Measurements from ENCODE around the gene ECT2. TPM values are rescaled to one million over a fixed set of nuclear protein-coding genes. Genes with fewer than 3 reads are reported as not detected.

ECT2 gene
- total and polyA plus RNA-seq, 5 donors from 2014 or later: 1.1 to 2.9 (median 2.6) TPM

- no peak for ATAC-seq (ENCODE audit: low read depth in 2 of 2)
- Mint-ChIP-seq H3K27ac (peak overlapping the region; percentile 0 to 64 (median 47)), H3K27me3 (no peaks in the 10 kb centered on the region), H3K4me1 (peaks cover 0 to 51% (median 17%) of the 10 kb centered on the region in 4 donors), H3K4me3 (peak overlapping the region; percentile 8 to 77 (median 18)), H3K9me3 (no peaks in the 10 kb centered on the region), H3K36me3 (peaks cover 7% of the 10 kb centered on the region)
- Histone ChIP-seq H3K27ac (ENCODE audit: insufficient read depth, low read length, poor library complexity, severe bottlenecking) (no peak overlapping the region), H3K4me3 (ENCODE audit: low read depth, low read length) (peak overlapping the region; percentile 71), H3K9me3 (ENCODE audit: control insufficient read depth in 2 of 2, low read length in 2 of 2) (no peaks in the 10 kb centered on the region), H3K36me3 (ENCODE audit: control insufficient read depth, insufficient read depth, low read length) (peaks cover 3% of the 10 kb centered on the region), H3K4me1 (ENCODE audit: control insufficient read depth, insufficient read depth, low read length, poor library complexity, severe bottlenecking) (peaks cover 3% of the 10 kb centered on the region), H3K27me3 (ENCODE audit: control insufficient read depth, insufficient read depth, low read length) (no peaks in the 10 kb centered on the region)
- DNase-seq: no peak
Measured at GRCh38 chr3:172771672-172772071, 21.1 kb downstream of the ECT2 start.

- Histone ChIP-seq H3K9me3 (ENCODE audit: control insufficient read depth in 2 of 2, low read length in 2 of 2) (no peaks in the 10 kb centered on the region), H3K4me1 (ENCODE audit: control insufficient read depth, insufficient read depth, low read length, poor library complexity, severe bottlenecking) (peaks cover 3% of the 10 kb centered on the region), H3K27me3 (ENCODE audit: control insufficient read depth, insufficient read depth, low read length) (no peaks in the 10 kb centered on the region), H3K4me3 (ENCODE audit: low read depth, low read length) (no peak overlapping the region), H3K36me3 (ENCODE audit: control insufficient read depth, insufficient read depth, low read length) (peaks cover 3% of the 10 kb centered on the region), H3K27ac (ENCODE audit: insufficient read depth, low read length, poor library complexity, severe bottlenecking) (no peak overlapping the region)
- no peak for ATAC-seq (ENCODE audit: low read depth in 2 of 2)
- Mint-ChIP-seq H3K4me1 (peaks cover 0 to 34% (median 13%) of the 10 kb centered on the region in 4 donors), H3K4me3 (no peak overlapping the region), H3K27ac (peak overlapping the region in 1 of 3 donors; percentile 53), H3K9me3 (no peaks in the 10 kb centered on the region), H3K36me3 (peaks cover 7% of the 10 kb centered on the region), H3K27me3 (no peaks in the 10 kb centered on the region)
- no peak for DNase-seq
Measured at GRCh38 chr3:172776049-172776717, 25.7 kb downstream of the ECT2 start.

- H3K4me3 Mint-ChIP-seq: no peak overlapping the region
- Histone ChIP-seq H3K27ac (ENCODE audit: insufficient read depth, low read length, poor library complexity, severe bottlenecking) (no peak overlapping the region), H3K9me3 (ENCODE audit: control insufficient read depth in 2 of 2, low read length in 2 of 2) (no peaks in the 10 kb centered on the region), H3K27me3 (ENCODE audit: control insufficient read depth, insufficient read depth, low read length) (no peaks in the 10 kb centered on the region), H3K4me3 (ENCODE audit: low read depth, low read length) (no peak overlapping the region), H3K36me3 (ENCODE audit: control insufficient read depth, insufficient read depth, low read length) (peaks cover 3% of the 10 kb centered on the region), H3K4me1 (ENCODE audit: control insufficient read depth, insufficient read depth, low read length, poor library complexity, severe bottlenecking) (no peaks in the 10 kb centered on the region)
- ATAC-seq (ENCODE audit: low read depth in 2 of 2) (no peak), DNase-seq (no peak)
- peak overlapping the region in 2 of 3 donors; percentile 17 to 51 for H3K27ac Mint-ChIP-seq
- no peaks in the 10 kb centered on the region for H3K27me3 Mint-ChIP-seq
- H3K9me3 Mint-ChIP-seq: no peaks in the 10 kb centered on the region
- H3K36me3 Mint-ChIP-seq: peaks cover 3% of the 10 kb centered on the region
- H3K4me1 Mint-ChIP-seq: peaks cover 0 to 22% (median 6%) of the 10 kb centered on the region in 4 donors
Measured at GRCh38 chr3:172777901-172778300, 27.4 kb downstream of the ECT2 start.

- ATAC-seq (ENCODE audit: low read depth in 2 of 2) (no peak), DNase-seq (no peak)
- no peak overlapping the region for H3K27ac ChIP-seq (ENCODE audit: insufficient read depth, low read length, poor library complexity, severe bottlenecking)
- no peak overlapping the region for H3K4me3 ChIP-seq (ENCODE audit: low read depth, low read length)
- Mint-ChIP-seq H3K4me1 (peaks cover 0 to 17% (median 5%) of the 10 kb centered on the region in 4 donors), H3K36me3 (peaks cover under 1% of the 10 kb centered on the region), H3K27ac (peak overlapping the region in 1 of 3 donors; percentile 28), H3K27me3 (no peaks in the 10 kb centered on the region), H3K9me3 (no peaks in the 10 kb centered on the region), H3K4me3 (no peak overlapping the region)
- H3K27me3 ChIP-seq (ENCODE audit: control insufficient read depth, insufficient read depth, low read length): no peaks in the 10 kb centered on the region
- no peaks in the 10 kb centered on the region for H3K9me3 ChIP-seq (ENCODE audit: control insufficient read depth in 2 of 2, low read length in 2 of 2)
- H3K4me1 ChIP-seq (ENCODE audit: control insufficient read depth, insufficient read depth, low read length, poor library complexity, severe bottlenecking): no peaks in the 10 kb centered on the region
- H3K36me3 ChIP-seq (ENCODE audit: control insufficient read depth, insufficient read depth, low read length): no peaks in the 10 kb centered on the region
Measured at GRCh38 chr3:172782235-172782634, 31.7 kb downstream of the ECT2 start.

- Histone ChIP-seq H3K9me3 (ENCODE audit: control insufficient read depth in 2 of 2, low read length in 2 of 2) (no peaks in the 10 kb centered on the region), H3K4me3 (ENCODE audit: low read depth, low read length) (no peak overlapping the region), H3K27me3 (ENCODE audit: control insufficient read depth, insufficient read depth, low read length) (no peaks in the 10 kb centered on the region), H3K36me3 (ENCODE audit: control insufficient read depth, insufficient read depth, low read length) (no peaks in the 10 kb centered on the region), H3K27ac (ENCODE audit: insufficient read depth, low read length, poor library complexity, severe bottlenecking) (no peak overlapping the region), H3K4me1 (ENCODE audit: control insufficient read depth, insufficient read depth, low read length, poor library complexity, severe bottlenecking) (no peaks in the 10 kb centered on the region)
- no peak for DNase-seq
- Mint-ChIP-seq H3K4me3 (no peak overlapping the region), H3K27ac (no peak overlapping the region), H3K36me3 (peaks cover 10% of the 10 kb centered on the region), H3K27me3 (no peaks in the 10 kb centered on the region), H3K4me1 (peaks cover 0 to 12% (median 3%) of the 10 kb centered on the region in 4 donors), H3K9me3 (no peaks in the 10 kb centered on the region)
- ATAC-seq (ENCODE audit: low read depth in 2 of 2): no peak
Measured at GRCh38 chr3:172786036-172786435, 35.5 kb downstream of the ECT2 start.

GRCh38 chr3:172787019-172787418, 36.5 kb downstream of the ECT2 start:
- Histone ChIP-seq H3K27me3 (ENCODE audit: control insufficient read depth, insufficient read depth, low read length) (no peaks in the 10 kb centered on the region), H3K36me3 (ENCODE audit: control insufficient read depth, insufficient read depth, low read length) (no peaks in the 10 kb centered on the region), H3K4me3 (ENCODE audit: low read depth, low read length) (no peak overlapping the region), H3K4me1 (ENCODE audit: control insufficient read depth, insufficient read depth, low read length, poor library complexity, severe bottlenecking) (no peaks in the 10 kb centered on the region), H3K27ac (ENCODE audit: insufficient read depth, low read length, poor library complexity, severe bottlenecking) (no peak overlapping the region), H3K9me3 (ENCODE audit: control insufficient read depth in 2 of 2, low read length in 2 of 2) (no peaks in the 10 kb centered on the region)
- H3K4me3 Mint-ChIP-seq: no peak overlapping the region
- peaks cover 0 to 19% (median 3%) of the 10 kb centered on the region in 4 donors for H3K4me1 Mint-ChIP-seq
- DNase-seq (no peak), ATAC-seq (ENCODE audit: low read depth in 2 of 2) (no peak)
- no peaks in the 10 kb centered on the region for H3K27me3 Mint-ChIP-seq
- H3K36me3 Mint-ChIP-seq: peaks cover 10% of the 10 kb centered on the region
- H3K27ac Mint-ChIP-seq: no peak overlapping the region
- no peaks in the 10 kb centered on the region for H3K9me3 Mint-ChIP-seq

GRCh38 chr3:172787746-172788145, 37.2 kb downstream of the ECT2 start:
- H3K36me3 Mint-ChIP-seq: peaks cover 10% of the 10 kb centered on the region
- Histone ChIP-seq H3K36me3 (ENCODE audit: control insufficient read depth, insufficient read depth, low read length) (no peaks in the 10 kb centered on the region), H3K27ac (ENCODE audit: insufficient read depth, low read length, poor library complexity, severe bottlenecking) (no peak overlapping the region), H3K4me1 (ENCODE audit: control insufficient read depth, insufficient read depth, low read length, poor library complexity, severe bottlenecking) (no peaks in the 10 kb centered on the region), H3K27me3 (ENCODE audit: control insufficient read depth, insufficient read depth, low read length) (no peaks in the 10 kb centered on the region), H3K9me3 (ENCODE audit: control insufficient read depth in 2 of 2, low read length in 2 of 2) (no peaks in the 10 kb centered on the region), H3K4me3 (ENCODE audit: low read depth, low read length) (no peak overlapping the region)
- H3K9me3 Mint-ChIP-seq: no peaks in the 10 kb centered on the region
- H3K4me1 Mint-ChIP-seq: peaks cover 0 to 16% (median 3%) of the 10 kb centered on the region in 4 donors
- no peaks in the 10 kb centered on the region for H3K27me3 Mint-ChIP-seq
- ATAC-seq (ENCODE audit: low read depth in 2 of 2): no peak
- no peak overlapping the region for H3K4me3 Mint-ChIP-seq
- no peak for DNase-seq
- H3K27ac Mint-ChIP-seq: no peak overlapping the region

GRCh38 chr3:172799246-172799645, 48.7 kb downstream of the ECT2 start:
- DNase-seq: no peak
- no peak overlapping the region for H3K4me3 Mint-ChIP-seq
- Histone ChIP-seq H3K27me3 (ENCODE audit: control insufficient read depth, insufficient read depth, low read length) (no peaks in the 10 kb centered on the region), H3K36me3 (ENCODE audit: control insufficient read depth, insufficient read depth, low read length) (no peaks in the 10 kb centered on the region), H3K4me3 (ENCODE audit: low read depth, low read length) (no peak overlapping the region), H3K4me1 (ENCODE audit: control insufficient read depth, insufficient read depth, low read length, poor library complexity, severe bottlenecking) (no peaks in the 10 kb centered on the region), H3K27ac (ENCODE audit: insufficient read depth, low read length, poor library complexity, severe bottlenecking) (no peak overlapping the region), H3K9me3 (ENCODE audit: control insufficient read depth in 2 of 2, low read length in 2 of 2) (no peaks in the 10 kb centered on the region)
- ATAC-seq (ENCODE audit: low read depth in 2 of 2): no peak
- H3K9me3 Mint-ChIP-seq: peaks cover 0 to 2% (median 0%) of the 10 kb centered on the region in 7 donors
- H3K27ac Mint-ChIP-seq: no peak overlapping the region
- H3K4me1 Mint-ChIP-seq: peaks cover 0 to 30% (median 13%) of the 10 kb centered on the region in 4 donors
- H3K36me3 Mint-ChIP-seq: no peaks in the 10 kb centered on the region
- H3K27me3 Mint-ChIP-seq: no peaks in the 10 kb centered on the region
